ENCODE measurements around the gene ASAP3.
"Not testable (repeated sequence)": the region's sequence is repeated elsewhere in the genome, so short reads cannot be mapped to it uniquely, and the experiment has no call there.

Gene ASAP3

GRCh38 chr1:23387494-23387893 is 96.5 kb downstream of the ASAP3 start:
- no peak for DNase-seq (ENCODE audit: low read depth)
- H3K4me3 ChIP-seq (ENCODE audit: low read depth, low read length): no peak overlapping the region
- in situ Hi-C loops (cut with HindIII; ENCODE audit: low sequenced_read_pairs): loop anchor here (5.0 kb wide), 1 partner anchor 40 kb away; no protein-coding TSS in a partner anchor
- TF ChIP-seq CTCF (IDR thresholded peaks at IDR 0.05; ENCODE audit: low read depth, low read length, missing control alignments): no peak

- TF ChIP-seq CTCF (IDR thresholded peaks at IDR 0.05; ENCODE audit: low read depth, low read length, missing control alignments): no peak
- H3K4me3 ChIP-seq (ENCODE audit: low read depth, low read length): no peak overlapping the region
- in situ Hi-C loops (cut with HindIII; ENCODE audit: low sequenced_read_pairs): loop anchor here (5.0 kb wide), 1 partner anchor 38 kb away; no protein-coding TSS in a partner anchor
- no peak for DNase-seq (ENCODE audit: low read depth)
Observed at GRCh38 chr1:23385119-23385621, 98.8 kb downstream of the ASAP3 start.

- no peak for DNase-seq (ENCODE audit: low read depth)
- H3K4me3 ChIP-seq (ENCODE audit: low read depth, low read length): no peak overlapping the region
- in situ Hi-C loops (cut with HindIII; ENCODE audit: low sequenced_read_pairs): loop anchor here (5.0 kb wide), 1 partner anchor 37 kb away; no protein-coding TSS in a partner anchor
- TF ChIP-seq CTCF (IDR thresholded peaks at IDR 0.05; ENCODE audit: low read depth, low read length, missing control alignments): no peak
Observed at GRCh38 chr1:23384312-23385058, 99.5 kb downstream of the ASAP3 start.

GRCh38 chr1:23383577-23384311 is 100.2 kb downstream of the ASAP3 start:
- TF ChIP-seq CTCF (IDR thresholded peaks at IDR 0.05; ENCODE audit: low read depth, low read length, missing control alignments): no peak
- no peak for DNase-seq (ENCODE audit: low read depth)
- in situ Hi-C loops (cut with HindIII; ENCODE audit: low sequenced_read_pairs): no loop called here
- H3K4me3 ChIP-seq (ENCODE audit: low read depth, low read length): no peak overlapping the region

- no peak overlapping the region for H3K4me3 ChIP-seq (ENCODE audit: low read depth, low read length)
- no peak for TF ChIP-seq CTCF (IDR thresholded peaks at IDR 0.05; ENCODE audit: low read depth, low read length, missing control alignments)
- in situ Hi-C loops (cut with HindIII; ENCODE audit: low sequenced_read_pairs): no loop called here
- DNase-seq (ENCODE audit: low read depth): no peak
Observed at GRCh38 chr1:23381233-23381885, 102.6 kb downstream of the ASAP3 start.

GRCh38 chr1:23380719-23381118 is 103.3 kb downstream of the ASAP3 start:
- no peak for DNase-seq (ENCODE audit: low read depth)
- in situ Hi-C loops (cut with HindIII; ENCODE audit: low sequenced_read_pairs): no loop called here
- H3K4me3 ChIP-seq (ENCODE audit: low read depth, low read length): no peak overlapping the region
- TF ChIP-seq CTCF (IDR thresholded peaks at IDR 0.05; ENCODE audit: low read depth, low read length, missing control alignments): no peak

GRCh38 chr1:23380236-23380635 is 103.7 kb downstream of the ASAP3 start:
- in situ Hi-C loops (cut with HindIII; ENCODE audit: low sequenced_read_pairs); DNase-seq (ENCODE audit: low read depth); H3K4me3 ChIP-seq (ENCODE audit: low read depth, low read length): not testable (repeated sequence)
